ENCODE measurements around the gene ZBTB7B.
A peak's percentile ranks its signal among the peaks of the same experiment; 100 is the strongest.

Gene ZBTB7B

DNA sequence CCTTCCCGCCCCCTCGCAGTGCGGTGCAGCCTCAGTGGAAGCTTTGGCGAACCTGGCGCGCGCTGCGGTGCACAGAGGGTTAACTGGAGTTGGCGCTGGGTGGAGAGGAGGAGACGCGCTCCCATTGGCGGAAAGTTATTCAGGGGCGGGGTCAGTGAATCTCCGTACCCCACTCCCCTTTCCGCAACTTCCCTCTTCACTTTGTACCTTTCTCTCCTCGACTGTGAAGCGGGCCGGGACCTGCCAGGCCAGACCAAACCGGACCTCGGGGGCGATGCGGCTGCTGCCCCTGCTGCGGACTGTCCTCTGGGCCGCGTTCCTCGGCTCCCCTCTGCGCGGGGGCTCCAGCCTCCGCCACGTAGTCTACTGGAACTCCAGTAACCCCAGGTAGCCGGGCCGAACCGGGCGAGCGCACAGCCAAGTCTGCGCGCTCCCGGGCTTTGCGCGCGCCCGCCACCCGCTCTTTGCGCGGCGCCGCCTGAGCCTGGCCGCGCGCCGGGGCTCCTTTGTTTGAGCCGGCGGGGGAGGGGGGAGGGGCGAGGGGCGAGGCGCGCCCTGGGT lies 61.0 kb downstream of the ZBTB7B start, which contains the start of gene EFNA4:
EFNA4 (plus strand) TSS at position 191 of the 561 bp plus-strand sequence; CDS start at position 275, 84 bp downstream.
- TF ChIP-seq, protein P1, sequence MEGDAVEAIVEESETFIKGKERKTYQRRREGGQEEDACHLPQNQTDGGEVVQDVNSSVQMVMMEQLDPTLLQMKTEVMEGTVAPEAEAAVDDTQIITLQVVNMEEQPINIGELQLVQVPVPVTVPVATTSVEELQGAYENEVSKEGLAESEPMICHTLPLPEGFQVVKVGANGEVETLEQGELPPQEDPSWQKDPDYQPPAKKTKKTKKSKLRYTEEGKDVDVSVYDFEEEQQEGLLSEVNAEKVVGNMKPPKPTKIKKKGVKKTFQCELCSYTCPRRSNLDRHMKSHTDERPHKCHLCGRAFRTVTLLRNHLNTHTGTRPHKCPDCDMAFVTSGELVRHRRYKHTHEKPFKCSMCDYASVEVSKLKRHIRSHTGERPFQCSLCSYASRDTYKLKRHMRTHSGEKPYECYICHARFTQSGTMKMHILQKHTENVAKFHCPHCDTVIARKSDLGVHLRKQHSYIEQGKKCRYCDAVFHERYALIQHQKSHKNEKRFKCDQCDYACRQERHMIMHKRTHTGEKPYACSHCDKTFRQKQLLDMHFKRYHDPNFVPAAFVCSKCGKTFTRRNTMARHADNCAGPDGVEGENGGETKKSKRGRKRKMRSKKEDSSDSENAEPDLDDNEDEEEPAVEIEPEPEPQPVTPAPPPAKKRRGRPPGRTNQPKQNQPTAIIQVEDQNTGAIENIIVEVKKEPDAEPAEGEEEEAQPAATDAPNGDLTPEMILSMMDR (conservative IDR thresholded peaks at IDR 0.05; ENCODE audit: low read depth, low read length): no peak
- peak; percentile 61 for DNase-seq (ENCODE audit: low read depth)
- H3K4me3 ChIP-seq (ENCODE audit: low read length): peak within 1 kb of the TSS; percentile 85

DNA sequence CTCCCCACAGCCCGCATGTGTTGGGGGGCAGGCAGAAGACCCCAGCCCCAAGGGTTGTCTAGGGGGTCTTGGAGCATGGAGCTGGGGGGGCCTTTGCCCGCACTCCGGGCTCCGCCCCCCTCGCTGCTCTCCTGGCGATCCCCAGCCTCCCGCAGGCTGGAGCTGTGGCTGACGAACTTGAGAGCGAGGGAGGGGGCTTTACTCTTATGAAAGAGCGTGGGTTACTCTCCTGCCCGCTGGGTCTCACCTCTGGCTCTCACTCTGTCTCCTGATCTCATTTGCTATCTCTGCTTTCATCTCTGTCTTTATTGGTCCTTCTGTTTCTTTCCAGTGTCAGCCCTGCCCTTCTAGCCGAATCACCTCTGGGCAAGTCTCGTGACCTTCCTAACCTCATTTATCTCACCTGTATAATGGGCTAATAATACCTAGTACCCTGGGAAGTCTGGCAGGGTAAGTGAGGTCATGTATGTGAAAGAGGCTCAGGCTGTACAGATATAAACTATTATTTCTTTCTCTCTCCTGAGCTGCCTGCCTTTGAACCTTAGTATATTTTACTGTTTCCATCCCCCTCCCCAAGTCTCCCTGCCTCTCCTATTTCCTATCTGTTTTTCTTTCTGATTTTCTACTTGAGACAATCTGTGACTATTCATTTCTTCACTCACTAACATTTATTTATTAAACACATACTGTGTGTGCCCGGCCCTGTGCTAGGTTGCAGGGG lies 61.7 kb downstream of the ZBTB7B start:
- peak overlapping the region; percentile 85 for H3K4me3 ChIP-seq (ENCODE audit: low read length)
- DNase-seq (ENCODE audit: low read depth): no peak
- TF ChIP-seq, protein P1 (conservative IDR thresholded peaks at IDR 0.05; ENCODE audit: low read depth, low read length): no peak

DNA sequence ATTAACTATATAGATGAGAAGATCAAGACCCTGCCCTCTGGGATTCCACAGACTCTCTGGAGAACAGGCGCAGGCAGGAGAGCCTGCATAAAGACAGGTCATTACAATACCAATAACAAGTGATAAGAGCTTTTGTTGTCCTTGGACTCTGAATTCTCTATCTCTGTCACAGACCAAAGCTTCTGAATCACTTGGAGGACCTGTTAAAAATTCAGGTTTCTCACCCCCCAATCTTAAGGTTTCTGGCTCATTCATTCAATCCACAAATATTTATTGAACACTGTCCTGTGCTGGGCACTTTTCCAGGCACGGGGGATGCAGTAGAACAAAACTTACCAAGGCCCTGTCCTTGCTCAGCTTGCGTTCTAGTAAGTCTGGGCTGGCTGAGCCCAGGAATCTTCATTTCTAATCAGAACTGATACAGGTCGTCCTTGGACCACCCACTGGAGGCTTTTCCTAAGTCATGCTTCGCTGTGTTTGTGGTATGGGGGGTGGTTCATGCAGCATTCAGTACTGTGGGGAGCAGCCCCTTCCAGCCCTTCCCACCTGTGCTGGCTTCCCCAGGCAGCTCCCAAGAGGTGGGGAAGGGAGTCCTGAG lies 62.3 kb downstream of the ZBTB7B start:
- no peak for DNase-seq (ENCODE audit: low read depth)
- H3K4me3 ChIP-seq (ENCODE audit: low read length): no peak overlapping the region
- TF ChIP-seq, protein P1 (conservative IDR thresholded peaks at IDR 0.05; ENCODE audit: low read depth, low read length): no peak

DNA sequence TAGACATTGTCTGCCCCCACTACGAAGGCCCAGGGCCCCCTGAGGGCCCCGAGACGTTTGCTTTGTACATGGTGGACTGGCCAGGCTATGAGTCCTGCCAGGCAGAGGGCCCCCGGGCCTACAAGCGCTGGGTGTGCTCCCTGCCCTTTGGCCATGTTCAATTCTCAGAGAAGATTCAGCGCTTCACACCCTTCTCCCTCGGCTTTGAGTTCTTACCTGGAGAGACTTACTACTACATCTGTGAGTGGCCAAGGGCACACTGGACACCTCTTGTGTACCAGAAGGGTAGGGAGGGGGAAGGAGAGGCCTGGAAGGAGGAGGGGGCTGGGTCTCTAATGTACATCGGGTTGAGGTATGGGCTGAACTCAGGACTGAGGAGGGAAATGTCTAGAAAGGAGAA lies 64.2 kb downstream of the ZBTB7B start:
- no peak for DNase-seq (ENCODE audit: low read depth)
- H3K4me3 ChIP-seq (ENCODE audit: low read length): no peak overlapping the region
- TF ChIP-seq, protein P1 (conservative IDR thresholded peaks at IDR 0.05; ENCODE audit: low read depth, low read length): no peak
